ENCODE data around the gene FOXRED1.

GRCh38 chr11:126277780-126278179 is 8.8 kb downstream of the FOXRED1 start:
- TF ChIP-seq CTCF (IDR thresholded peaks at IDR 0.05; ENCODE audit: low read length) (no peak), EZH2phosphoT487 (IDR thresholded peaks at IDR 0.05; ENCODE audit: low read length) (no peak), EZH2 (optimal IDR thresholded peaks at IDR 0.05; ENCODE audit: low read depth, low read length) (no peak)

Data from MM.1S (cell line).